CD4-positive, alpha-beta T cell treated with Interleukin-1 beta for 1 hour (primary cell): ENCODE results near the gene WNK1.

Experiments used
- DNase-seq, 2 donors: peaks; one replicate each; pipeline ENCODE4 v3.0.0-alpha.2; 2020 to 2022

Gene WNK1

DNA sequence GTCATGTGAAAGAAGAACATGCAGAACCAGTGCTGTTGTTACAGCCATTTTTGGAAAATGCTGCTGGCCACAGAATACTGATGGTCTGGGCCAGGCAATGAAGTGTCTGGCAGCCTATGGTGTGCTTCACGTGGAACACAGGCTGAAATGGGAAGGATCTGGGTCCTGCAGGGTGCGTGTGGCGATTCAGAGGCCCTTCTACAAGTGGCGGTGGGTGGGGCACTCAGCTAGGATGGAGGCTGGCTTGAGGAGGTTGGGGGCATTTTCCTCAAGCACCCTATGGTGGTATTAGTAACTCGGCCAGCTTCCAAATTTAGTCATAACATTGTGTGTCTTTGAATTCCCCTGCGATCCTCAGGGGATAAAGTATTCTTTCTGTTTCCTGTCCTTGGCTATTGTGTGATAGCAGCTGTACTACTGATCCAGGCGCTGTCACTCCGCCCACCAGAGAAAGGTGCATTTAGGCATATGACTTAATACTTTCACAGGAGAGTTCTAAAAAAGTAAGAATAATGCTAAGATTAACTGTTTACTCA lies 206.3 kb downstream of the WNK1 start:
- no peak for DNase-seq
